Hematopoietic multipotent progenitor cell treated with erythropoietin and hydrocortisone succinate and interleukin-3 and kit ligand, for 4 days (in vitro differentiated cells): ENCODE data around the gene SLC49A3.
"Not testable (repeated sequence)": the region's sequence is repeated elsewhere in the genome, so short reads cannot be mapped to it uniquely, and the experiment has no call there.

Experiments used
- DNase-seq: peaks from one replicate; pipeline ENCODE4 v3.0.0-alpha.2; 2015

The SLC49A3 gene

DNA sequence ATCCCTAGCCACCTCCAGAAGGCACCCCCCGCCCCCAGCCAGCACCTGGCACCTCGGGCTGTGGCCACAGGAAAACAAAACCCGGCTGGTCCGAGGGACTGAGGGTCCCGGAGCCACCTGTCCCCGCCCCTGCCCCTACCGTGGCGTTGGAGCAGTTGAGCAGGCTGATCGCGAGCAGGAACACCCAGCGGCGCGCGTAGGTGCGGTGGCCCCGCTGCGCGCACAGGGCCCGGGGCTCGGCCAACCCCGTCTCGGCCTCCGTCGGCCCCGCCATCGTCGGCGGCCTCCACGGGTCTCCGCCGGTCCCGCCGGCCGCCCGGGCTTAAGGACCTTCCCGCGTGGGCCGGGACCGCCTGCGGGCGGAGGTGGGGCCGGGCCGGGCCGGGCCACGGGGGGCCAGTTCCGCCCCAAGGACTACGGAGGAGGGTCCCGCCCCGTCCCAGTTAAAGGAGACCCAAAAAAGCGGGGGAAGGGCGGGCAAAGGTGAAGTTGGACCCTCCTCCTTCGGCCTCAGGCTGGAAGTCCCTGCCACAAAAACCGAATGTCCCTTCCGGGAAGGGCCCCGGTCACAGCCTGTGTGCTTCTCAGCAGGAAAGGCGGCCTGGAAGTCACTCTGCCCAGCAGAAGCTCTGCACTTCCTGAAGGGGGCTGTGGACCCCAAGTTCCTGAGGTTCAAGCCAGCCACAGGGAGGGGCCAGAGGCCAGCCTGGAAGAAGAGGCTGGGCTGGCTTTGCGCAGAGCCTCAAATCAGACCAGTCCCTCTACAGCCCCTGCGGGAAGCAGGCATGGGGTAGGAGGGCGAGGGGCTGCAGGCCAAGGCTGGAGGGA, at the start of gene SLC49A3:
TSS of gene SLC49A3 (minus strand) at position 298 of the 828 bp plus-strand sequence. CDS start at position 274, 24 bp downstream.
- DNase-seq: peak; percentile 55

DNA sequence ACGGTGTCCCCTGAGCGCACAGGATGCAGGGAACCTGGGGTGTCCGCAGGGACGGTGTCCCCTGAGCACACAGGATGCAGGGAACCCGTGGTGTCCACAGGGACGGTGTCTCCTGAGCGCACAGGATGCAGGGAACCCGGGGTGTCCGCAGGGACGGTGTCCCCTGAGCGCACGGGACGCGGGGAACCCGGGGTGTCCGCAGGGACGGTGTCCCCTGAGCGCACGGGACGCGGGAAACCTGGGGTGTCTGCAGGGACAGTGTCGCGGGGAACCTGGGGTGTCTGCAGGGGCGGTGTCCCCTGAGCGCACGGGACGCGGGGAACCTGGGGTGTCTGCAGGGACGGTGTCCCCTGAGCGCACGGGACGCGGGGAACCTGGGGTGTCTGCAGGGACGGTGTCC, 47.6 kb upstream of the SLC49A3 start:
- DNase-seq: not testable (repeated sequence)

DNA sequence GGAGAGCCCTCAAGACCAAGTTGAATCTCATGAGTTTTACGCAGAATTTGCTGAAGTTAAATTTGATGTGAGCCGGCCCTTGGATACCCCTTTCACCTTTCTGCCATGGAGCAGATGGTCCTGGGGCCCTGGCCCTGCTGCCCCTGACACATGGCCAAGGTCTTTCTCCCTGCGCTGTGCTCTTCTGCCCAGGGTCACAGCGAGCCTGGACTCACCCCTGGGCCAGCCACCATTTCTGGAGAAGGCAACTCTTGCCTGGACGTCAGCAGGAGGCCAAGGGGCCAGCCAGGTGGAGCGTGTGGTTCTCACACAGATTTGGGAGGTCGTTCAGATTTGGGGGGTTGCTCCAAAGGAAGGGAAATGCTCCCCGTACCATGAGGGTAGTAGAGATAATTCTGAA, 46.6 kb upstream of the SLC49A3 start:
- DNase-seq: no peak

DNA sequence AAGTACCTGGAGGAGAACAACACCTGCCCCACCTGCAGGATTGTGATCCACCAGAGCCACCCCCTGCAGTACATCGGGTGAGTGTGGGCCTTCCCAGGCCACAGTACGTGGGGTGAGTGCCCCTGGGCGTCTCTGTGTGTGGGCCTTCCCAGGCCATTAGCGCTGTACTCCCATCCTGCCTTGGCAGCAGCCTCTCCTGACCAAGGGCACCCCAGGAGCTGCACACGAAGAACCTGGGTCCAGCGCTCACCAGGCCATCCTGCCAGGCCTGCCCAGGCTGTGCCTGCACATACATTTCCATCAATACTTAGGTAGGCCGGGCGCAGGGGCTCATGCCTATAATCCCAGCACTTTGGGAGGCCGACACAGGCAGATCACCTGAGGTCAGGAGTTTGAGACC, 46.0 kb upstream of the SLC49A3 start:
- DNase-seq: no peak

DNA sequence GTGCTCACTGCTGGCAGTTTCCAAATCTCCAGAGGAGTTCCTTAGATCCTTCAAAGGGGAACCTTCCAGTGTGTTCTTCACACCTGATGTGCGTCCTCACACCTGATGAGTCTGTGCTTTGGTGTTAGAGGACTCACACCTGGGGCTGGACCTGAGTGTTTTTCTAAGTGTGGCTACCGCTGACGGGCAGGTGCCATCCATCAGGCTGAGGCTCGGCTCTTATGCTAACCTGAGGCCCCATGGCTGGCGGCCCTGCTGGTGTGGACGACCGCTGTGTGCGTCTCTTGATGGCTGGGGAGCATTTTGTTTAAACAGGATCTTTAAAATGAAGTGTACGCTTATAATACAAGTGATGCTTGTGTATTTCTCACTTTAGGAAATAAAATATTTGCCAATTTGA, 45.1 kb upstream of the SLC49A3 start:
- DNase-seq: no peak

DNA sequence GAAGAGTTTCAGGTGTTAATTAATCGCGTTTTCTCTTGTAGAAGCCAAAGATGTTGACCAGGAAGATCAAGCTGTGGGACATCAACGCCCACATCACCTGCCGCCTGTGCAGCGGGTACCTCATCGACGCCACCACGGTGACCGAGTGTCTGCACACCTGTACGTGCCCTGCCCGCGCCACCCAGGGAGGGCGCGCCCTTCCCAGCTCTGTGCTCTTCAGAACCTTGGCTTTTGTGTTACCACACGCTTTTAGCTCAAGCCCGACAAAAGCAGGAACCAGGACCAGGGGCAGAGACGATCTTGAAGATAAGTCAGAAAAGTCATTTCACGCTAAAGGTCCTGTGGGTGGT, 44.7 kb upstream of the SLC49A3 start:
- no peak for DNase-seq

DNA sequence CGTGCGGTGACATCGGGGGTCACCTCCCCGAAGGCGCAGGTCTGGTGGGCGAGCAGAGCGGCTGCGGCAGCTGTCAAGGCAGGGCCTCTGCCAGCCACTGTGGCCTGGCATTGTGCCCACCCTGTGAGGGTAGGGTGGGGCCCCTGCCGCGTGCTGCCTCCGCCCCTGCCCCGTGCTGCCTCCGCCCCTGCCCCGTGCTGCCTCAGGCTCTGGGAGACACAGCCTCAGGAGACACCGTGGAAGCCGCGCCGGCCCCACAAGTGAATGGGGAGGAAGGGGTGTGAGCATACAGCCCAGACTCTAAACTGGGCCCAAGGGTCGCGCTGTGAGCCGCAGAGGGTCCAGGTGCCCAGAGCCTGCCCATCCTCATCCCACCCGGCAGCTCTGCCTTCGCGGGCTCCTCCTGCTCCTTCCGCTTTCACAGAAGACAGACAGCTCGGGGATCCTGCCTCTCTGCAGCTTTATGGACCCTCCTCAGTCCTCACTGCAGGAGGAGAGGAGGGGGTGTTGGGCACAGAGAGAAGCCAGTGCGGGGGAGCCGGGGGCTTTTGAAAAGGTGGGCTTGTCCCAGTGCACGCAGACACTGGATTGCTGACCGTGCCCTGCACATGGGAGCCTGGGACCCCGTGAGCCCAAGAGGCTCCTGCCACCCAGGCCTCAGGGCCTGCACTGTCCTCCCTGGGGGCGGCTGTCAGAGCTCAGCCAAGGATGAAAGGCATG, 44.1 kb upstream of the SLC49A3 start:
- peak; percentile 88 for DNase-seq

DNA sequence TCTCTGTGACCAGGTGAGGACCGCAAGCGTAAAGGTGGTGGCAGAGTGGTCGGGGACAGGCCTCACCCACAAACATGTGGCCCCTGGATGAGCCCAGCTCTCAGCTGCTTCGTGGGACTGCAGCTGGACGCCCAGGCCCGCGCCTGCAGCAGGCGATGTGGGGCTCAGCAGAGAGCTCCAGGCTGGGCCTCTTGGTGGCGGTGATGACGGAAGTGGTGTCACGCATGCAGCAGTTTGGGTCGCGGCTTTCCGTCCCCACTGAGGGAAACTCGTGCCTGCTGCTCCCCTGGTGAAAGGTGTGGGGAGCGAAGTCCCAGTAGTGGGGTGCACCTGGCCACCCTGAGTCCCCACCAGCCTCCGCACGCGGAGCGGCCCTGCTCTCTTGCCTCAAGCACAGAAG, 43.5 kb upstream of the SLC49A3 start:
- DNase-seq: peak; percentile 39

DNA sequence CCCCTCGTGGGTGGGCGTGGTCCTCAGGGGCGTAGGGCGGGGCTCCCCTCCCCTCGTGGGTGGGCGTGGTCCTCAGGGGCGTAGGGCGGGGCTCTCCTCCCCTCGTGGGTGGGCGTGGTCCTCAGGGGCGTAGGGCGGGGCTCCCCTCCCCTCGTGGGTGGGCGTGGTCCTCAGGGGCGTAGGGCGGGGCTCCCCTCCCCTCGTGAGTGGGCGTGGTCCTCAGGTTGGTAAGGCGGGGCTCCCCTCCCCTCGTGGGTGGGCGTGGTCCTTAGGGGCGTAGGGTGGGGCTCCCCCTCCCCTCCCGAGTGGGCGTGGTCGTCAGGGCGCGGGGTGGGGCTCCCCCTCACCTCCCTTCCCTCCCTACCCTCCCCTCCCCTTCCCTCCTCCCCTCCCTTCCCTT, 43.0 kb upstream of the SLC49A3 start:
- DNase-seq: peak; percentile 55

DNA sequence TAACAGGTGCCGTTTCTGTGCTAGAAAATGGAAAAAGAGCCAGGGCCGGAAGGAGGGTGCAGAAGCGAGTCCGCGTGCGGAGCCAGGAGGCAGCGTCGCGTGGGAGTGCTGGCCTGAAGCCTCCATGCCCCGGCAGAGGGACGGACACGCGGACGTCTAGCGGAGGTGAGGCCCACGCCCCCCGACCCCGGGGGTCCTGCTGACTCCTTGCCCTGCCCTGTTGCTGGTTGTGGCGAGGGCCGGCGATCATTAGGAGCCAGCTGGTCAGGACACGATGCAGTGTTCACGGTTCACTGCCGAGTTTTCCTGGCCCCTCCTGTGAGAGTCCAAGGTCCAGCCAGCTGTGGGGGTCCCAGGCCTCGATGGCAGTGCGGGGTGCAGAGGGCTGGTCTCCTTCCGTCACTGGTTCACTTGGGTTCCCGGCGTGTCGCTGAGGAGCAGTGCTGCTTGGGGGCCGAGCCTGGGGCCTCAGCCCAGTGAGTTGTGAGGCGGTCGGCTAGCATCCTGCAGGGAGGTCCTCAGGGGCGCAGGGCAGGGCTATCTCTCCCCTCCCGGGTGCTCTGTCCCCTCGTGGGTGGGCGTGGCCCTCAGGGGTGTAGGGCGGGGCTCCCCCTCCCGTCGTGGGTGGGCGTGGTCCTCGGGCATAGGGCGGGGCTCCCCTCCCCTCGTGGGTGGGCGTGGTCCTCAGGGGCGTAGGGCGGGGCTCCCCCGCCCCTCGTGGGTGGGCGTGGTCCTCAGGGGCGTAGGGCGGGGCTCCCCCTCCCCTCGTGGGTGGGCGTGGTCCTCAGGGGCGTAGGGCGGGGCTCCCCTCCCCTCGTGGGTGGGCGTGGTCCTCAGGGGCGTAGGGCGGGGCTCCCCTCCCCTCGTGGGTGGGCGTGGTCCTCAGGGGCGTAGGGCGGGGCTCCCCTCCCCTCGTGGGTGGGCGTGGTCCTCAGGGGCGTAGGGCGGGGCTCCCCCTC, 42.3 kb upstream of the SLC49A3 start:
- DNase-seq: peak; percentile 19

DNA sequence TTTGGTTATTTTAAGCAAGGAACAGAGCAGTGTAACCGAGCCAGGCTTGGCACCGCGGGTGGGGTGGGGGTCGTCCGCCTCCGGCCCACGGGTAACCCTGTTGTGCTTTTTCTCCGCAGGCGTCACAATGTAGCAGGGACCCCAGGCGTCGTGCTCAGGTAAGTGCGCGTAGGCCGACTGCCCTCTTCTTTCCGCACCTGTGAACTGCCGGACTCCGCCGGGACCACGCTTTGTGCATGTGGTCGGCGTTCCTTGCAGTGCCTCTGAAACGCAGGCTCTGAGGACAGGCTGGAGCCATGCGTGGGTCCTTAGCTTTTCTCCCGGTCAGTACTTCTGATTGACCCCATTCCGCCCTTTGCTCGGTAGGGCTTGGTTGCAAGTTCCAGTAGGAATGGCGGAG, 41.6 kb upstream of the SLC49A3 start:
- DNase-seq: no peak

DNA sequence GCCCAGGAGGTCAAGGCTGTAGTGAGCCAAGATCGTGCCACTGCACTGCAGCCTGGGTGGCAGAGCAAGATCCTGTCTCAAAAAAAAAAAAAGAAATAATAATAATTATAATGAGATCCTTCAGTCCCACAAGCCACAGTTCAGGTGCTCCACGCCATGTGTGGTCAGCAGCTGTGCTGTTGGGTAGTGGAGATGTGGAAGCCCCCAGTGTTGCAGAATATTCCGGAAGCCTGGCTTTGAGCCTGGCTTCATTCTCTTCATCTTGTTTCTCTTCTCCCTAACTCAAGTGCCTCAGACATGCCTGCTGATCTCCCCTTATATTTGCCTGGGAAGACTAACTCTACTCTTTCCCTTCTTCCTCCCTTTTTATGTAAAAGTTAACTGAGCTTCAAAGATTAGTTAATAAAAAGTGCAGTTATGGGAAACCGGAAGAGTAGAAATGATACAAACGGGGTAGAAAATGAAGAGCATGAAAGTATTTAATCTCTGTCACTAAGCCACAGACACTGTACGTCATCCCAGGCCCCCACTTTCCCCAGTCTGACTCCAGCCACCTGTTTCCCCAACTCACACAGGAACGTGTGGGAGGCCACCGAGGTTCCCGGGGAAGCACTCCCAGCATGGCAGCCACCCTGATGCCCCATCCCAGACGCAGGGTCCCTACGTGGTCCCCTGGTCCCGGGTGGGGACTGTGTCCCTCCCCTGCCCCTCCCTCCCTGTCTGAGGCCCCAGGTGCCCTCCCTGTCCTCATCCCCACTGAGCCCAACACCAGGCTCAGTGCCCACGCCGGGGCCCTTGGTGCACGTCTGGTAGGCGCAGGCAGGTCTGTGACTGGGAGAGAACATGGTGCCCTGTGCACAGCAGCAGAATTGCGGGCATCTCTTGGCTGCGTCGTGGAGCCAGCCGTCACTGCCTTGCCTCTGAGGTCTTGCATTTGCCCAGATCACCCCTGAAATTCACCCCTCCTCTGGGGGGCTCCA, 40.7 kb upstream of the SLC49A3 start:
- no peak for DNase-seq

DNA sequence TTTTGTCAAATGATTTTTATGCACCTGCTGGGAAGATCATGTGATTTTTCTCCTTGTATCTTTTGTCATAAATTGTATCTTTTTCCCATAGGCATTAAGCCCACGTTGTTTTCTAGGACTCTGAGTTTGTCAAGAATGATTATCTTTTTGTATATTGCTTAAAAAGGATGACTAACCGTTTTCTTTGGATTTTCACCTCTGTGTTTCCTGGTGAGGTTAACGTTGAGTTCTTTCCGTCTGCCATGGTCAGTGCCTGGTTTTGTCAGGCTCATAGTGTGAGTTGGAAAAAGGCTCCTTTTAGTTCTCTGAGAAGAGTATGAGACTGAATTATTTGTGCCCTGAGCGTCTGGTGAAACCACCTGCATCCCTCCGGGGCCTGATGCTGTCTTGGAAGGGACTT, 38.6 kb upstream of the SLC49A3 start:
- DNase-seq: no peak

DNA sequence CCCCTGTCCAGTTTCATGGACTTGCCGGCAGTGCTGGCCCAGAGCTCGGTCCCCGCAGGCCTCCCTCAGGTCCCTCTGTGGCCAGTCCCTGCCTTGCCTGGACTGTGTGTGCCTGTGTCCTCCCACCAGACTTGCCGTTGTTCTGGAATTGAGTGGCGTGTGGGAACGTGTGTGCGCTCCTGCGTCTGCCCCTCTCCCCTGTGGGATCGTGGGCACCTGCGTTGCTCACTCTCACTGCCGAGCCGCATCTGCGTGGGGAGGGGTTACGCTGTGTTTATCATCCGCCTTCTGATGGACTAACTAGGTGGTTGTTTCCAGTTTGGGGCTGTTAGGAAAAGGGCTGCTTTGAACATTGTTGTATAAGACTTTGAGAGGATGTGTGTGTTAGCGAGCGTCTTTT, 37.9 kb upstream of the SLC49A3 start:
- peak; percentile 26 for DNase-seq

DNA sequence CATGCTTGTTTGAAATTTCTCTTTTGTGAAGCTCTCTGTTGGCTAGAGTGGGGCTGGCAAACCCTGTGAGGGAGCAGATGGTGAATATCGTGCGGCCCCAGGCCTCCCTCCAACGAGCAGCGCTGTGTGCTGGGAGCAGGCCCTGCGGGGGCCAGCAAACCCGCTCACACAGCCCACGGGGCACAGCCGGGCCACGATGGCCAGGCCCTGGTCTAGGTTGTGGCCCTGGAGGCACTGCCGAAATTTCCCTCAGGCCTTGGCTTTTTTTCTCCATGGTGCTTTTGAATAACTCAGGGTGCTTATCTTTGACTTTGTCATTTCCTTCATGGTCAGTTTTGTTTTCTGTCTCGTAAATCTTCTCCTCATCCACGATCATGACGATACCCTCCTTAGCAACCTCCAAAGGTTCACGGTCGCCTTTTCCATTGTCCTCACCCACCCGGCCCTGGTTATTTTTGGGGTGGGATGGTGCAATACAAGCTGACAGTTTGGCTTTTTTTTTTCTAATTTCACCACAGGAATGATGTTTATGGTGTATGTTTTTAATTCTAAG, 37.4 kb upstream of the SLC49A3 start:
- DNase-seq: peak; percentile 62

DNA sequence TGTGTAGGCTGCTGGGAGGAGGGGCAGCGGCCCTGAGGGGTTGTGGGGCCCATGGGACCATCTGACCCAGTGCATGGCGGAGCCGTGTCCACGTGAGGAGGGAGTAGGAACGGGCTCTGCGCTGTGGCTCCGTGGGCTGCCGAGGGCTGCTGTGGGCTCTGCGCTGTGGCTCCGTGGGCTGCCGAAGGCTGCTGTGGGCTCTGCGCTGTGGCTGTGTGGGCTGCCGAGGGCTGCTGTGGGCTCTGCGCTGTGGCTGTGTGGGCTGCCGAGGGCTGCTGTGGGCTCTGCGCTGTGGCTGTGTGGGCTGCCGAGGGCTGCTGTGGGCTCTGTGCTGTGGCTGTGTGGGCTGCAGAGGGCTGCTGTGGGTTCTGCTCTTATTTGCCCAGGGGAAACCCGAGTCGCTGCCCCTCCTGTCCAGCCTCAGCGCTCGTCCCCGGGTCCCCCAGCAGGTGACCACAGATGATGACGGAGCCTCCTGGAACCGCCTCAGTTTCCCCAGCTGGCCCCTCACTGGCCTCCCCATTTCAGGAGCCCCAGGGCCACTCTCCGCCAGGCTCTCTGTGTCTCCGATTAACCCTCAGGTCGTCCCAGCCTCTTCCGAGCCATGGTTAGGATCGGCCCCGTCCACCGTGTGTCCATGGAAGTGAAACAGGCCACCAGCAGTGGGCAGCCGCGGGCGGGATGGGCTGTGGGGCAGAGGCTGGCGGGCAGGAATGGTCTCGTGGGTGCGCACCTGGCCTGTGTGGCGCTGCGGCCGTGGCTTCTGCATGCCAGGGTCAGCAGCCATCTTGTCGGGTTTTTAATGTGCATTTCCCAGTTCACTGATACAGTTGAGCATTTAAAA, 36.7 kb upstream of the SLC49A3 start:
- DNase-seq: no peak

DNA sequence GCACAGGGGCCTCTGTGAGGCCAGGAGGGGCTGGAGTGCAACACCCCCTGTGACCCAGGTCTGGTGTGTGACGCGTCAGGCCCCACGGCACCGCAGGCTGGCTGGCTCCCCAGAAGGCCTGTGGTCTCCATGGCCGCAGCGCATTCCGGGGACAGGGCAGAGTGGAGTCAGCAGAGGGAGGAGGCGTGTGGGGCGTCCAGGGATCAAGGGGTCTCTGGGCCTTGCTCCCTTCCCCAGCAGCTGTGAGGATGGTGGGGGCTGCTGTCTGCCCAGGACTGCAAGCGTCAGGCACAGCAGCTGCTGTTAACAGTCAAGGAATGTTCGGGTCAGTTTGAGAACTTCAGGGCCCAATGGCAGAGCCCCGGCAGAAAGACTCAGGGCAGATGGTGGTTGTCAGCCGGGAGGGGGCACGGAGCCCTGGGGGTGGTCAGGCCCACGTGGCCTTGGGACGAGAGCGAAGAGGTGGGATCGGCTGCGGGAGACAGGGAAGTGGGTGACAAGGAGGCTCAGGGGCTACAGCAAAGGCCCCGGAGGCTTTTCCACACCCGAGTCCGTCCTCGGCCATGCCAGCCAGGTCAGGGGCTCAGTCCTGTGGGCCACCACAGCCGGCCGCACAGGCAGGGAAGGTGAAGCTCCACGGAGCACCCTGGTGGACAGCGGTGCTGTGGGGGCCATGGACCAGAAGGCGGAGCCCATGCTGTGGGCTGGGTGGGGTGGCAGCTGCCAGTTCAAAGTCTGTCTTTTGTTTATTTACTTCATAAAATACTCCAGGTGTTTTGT, 35.0 kb upstream of the SLC49A3 start:
- DNase-seq: no peak

DNA sequence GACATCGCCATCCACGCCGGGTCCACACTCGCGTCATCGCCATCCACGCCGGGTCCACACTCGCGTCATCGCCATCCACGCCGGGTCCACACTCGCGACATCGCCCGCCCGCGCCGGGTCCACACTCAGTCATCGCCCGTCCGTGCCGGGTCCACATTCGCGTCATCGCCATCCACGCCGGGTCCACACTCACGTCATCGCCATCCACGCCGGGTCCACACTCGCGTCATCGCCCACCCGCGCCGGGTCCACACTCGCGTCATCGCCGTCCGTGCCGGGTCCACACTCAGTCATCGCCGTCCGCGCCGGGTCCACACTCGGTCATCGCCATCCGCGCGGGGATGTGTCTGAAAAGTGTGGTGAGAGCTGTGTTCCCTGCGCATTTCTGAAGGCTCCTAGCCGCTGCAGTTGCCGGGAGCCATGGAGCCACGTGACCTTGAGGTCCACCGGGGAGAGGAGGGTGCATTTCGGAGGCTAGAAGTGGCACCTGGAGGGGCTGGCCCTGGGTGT, 34.0 kb upstream of the SLC49A3 start:
- DNase-seq: no peak

DNA sequence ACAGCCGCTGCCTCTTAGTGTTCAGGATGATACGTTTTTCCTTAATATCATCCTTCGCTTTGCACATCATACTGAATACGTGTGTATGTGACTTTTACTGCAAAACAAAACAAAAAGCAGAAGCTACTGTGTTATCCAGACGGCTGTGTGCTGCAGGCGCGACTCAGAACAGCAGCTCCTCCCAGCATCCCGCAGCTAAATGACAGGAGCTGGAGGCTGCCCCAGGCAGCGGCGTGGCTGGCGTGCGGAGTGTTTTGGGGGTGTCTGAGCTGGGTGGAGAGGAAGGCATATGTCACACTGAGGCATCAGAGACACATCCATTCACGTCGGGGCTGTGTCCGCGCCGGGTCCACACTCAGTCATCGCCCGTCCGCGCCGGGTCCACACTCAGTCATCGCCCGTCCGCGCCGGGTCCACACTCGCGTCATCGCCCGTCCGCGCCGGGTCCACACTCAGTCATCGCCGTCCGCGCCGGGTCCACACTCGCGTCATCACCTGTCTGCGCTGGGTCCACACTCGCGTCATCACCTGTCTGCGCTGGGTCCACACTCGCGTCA, 33.3 kb upstream of the SLC49A3 start:
- no peak for DNase-seq
